Measurements from ENCODE around the gene PRPF19. TPM values are rescaled to one million over a fixed set of nuclear protein-coding genes. Genes with fewer than 3 reads are reported as not detected.

The PRPF19 gene
- total RNA-seq, 1 experiment from 2014 or later: 84.7 TPM

- no peak for DNase-seq
- no peak overlapping the region for H3K27ac ChIP-seq
- no peak overlapping the region for H3K4me3 ChIP-seq
- H3K36me3 ChIP-seq: no peaks in the 10 kb centered on the region
- H3K4me1 ChIP-seq: no peaks in the 10 kb centered on the region
- no peaks in the 10 kb centered on the region for H3K9me3 ChIP-seq (replicated peaks)
- H3K27me3 ChIP-seq: no peaks in the 10 kb centered on the region
These were observed 38.3 kb upstream of the PRPF19 start for GRCh38 chr11:60944490-60945294.

- Histone ChIP-seq H3K4me1 (no peaks in the 10 kb centered on the region), H3K4me3 (no peak overlapping the region), H3K27me3 (no peaks in the 10 kb centered on the region), H3K36me3 (no peaks in the 10 kb centered on the region), H3K27ac (no peak overlapping the region), H3K9me3 (replicated peaks) (no peaks in the 10 kb centered on the region)
- peak; percentile 16 to 44 for DNase-seq
These were observed 36.7 kb upstream of the PRPF19 start for GRCh38 chr11:60942970-60943565.

- no peak overlapping the region for H3K27ac ChIP-seq
- no peak overlapping the region for H3K4me3 ChIP-seq
- H3K27me3 ChIP-seq: no peaks in the 10 kb centered on the region
- H3K9me3 ChIP-seq (replicated peaks): no peaks in the 10 kb centered on the region
- H3K4me1 ChIP-seq: no peaks in the 10 kb centered on the region
- H3K36me3 ChIP-seq: no peaks in the 10 kb centered on the region
- DNase-seq: no peak
These were observed 35.8 kb upstream of the PRPF19 start for GRCh38 chr11:60942219-60942618.

- Histone ChIP-seq H3K9me3 (replicated peaks) (no peaks in the 10 kb centered on the region), H3K4me3 (no peak overlapping the region), H3K27me3 (no peaks in the 10 kb centered on the region), H3K27ac (no peak overlapping the region), H3K4me1 (no peaks in the 10 kb centered on the region), H3K36me3 (no peaks in the 10 kb centered on the region)
- DNase-seq: no peak
These were observed 35.2 kb upstream of the PRPF19 start for GRCh38 chr11:60941371-60942119.

- DNase-seq: no peak
- Histone ChIP-seq H3K27ac (no peak overlapping the region), H3K36me3 (no peaks in the 10 kb centered on the region), H3K4me3 (no peak overlapping the region), H3K4me1 (no peaks in the 10 kb centered on the region), H3K9me3 (replicated peaks) (no peaks in the 10 kb centered on the region), H3K27me3 (no peaks in the 10 kb centered on the region)
These were observed 33.5 kb upstream of the PRPF19 start for GRCh38 chr11:60939855-60940254.

GRCh38 chr11:60939301-60939700, 32.9 kb upstream of the PRPF19 start:
- Histone ChIP-seq H3K4me3 (no peak overlapping the region), H3K9me3 (replicated peaks) (no peaks in the 10 kb centered on the region), H3K27me3 (no peaks in the 10 kb centered on the region), H3K36me3 (no peaks in the 10 kb centered on the region), H3K4me1 (no peaks in the 10 kb centered on the region), H3K27ac (no peak overlapping the region)
- no peak for DNase-seq

- no peak overlapping the region for H3K27ac ChIP-seq
- no peak for DNase-seq
- no peak overlapping the region for H3K4me3 ChIP-seq
- H3K27me3 ChIP-seq: no peaks in the 10 kb centered on the region
- H3K9me3 ChIP-seq (replicated peaks): no peaks in the 10 kb centered on the region
- H3K36me3 ChIP-seq: no peaks in the 10 kb centered on the region
- H3K4me1 ChIP-seq: no peaks in the 10 kb centered on the region
These were observed 32.1 kb upstream of the PRPF19 start for GRCh38 chr11:60938500-60938899.

GRCh38 chr11:60937811-60938210, 31.4 kb upstream of the PRPF19 start:
- no peaks in the 10 kb centered on the region for H3K36me3 ChIP-seq
- no peaks in the 10 kb centered on the region for H3K4me1 ChIP-seq
- H3K27me3 ChIP-seq: no peaks in the 10 kb centered on the region
- H3K27ac ChIP-seq: no peak overlapping the region
- no peak overlapping the region for H3K4me3 ChIP-seq
- DNase-seq: no peak
- H3K9me3 ChIP-seq (replicated peaks): no peaks in the 10 kb centered on the region

GRCh38 chr11:60937144-60937527, 30.8 kb upstream of the PRPF19 start:
- Histone ChIP-seq H3K27me3 (no peaks in the 10 kb centered on the region), H3K36me3 (no peaks in the 10 kb centered on the region), H3K9me3 (replicated peaks) (no peaks in the 10 kb centered on the region), H3K4me3 (no peak overlapping the region), H3K27ac (no peak overlapping the region), H3K4me1 (no peaks in the 10 kb centered on the region)
- no peak for DNase-seq

- Histone ChIP-seq H3K36me3 (no peaks in the 10 kb centered on the region), H3K4me3 (no peak overlapping the region), H3K4me1 (no peaks in the 10 kb centered on the region), H3K27me3 (no peaks in the 10 kb centered on the region), H3K9me3 (replicated peaks) (no peaks in the 10 kb centered on the region), H3K27ac (no peak overlapping the region)
- no peak for DNase-seq
These were observed 30.2 kb upstream of the PRPF19 start for GRCh38 chr11:60936467-60937143.

GRCh38 chr11:60935676-60936442, 29.5 kb upstream of the PRPF19 start:
- Histone ChIP-seq H3K27me3 (no peaks in the 10 kb centered on the region), H3K27ac (no peak overlapping the region), H3K4me3 (no peak overlapping the region), H3K9me3 (replicated peaks) (no peaks in the 10 kb centered on the region), H3K36me3 (peaks cover 3% of the 10 kb centered on the region; the same call in 1 of the 2 replicates), H3K4me1 (no peaks in the 10 kb centered on the region)
- DNase-seq: no peak

GRCh38 chr11:60934790-60935605, 28.6 kb upstream of the PRPF19 start:
- peaks cover 4% of the 10 kb centered on the region; the same call in 1 of the 2 replicates for H3K36me3 ChIP-seq
- DNase-seq: no peak
- H3K27me3 ChIP-seq: no peaks in the 10 kb centered on the region
- H3K4me1 ChIP-seq: no peaks in the 10 kb centered on the region
- no peak overlapping the region for H3K4me3 ChIP-seq
- no peaks in the 10 kb centered on the region for H3K9me3 ChIP-seq (replicated peaks)
- no peak overlapping the region for H3K27ac ChIP-seq

- no peaks in the 10 kb centered on the region for H3K27me3 ChIP-seq
- H3K4me3 ChIP-seq: no peak overlapping the region
- no peaks in the 10 kb centered on the region for H3K9me3 ChIP-seq (replicated peaks)
- no peak overlapping the region for H3K27ac ChIP-seq
- peaks cover 4% of the 10 kb centered on the region; the same call in 1 of the 2 replicates for H3K36me3 ChIP-seq
- no peak for DNase-seq
- no peaks in the 10 kb centered on the region for H3K4me1 ChIP-seq
These were observed 27.9 kb upstream of the PRPF19 start for GRCh38 chr11:60934124-60934789.

Measured in SJCRH30 (cell line).